Testis (tissue), 3 donors: ENCODE results near the gene AAK1. TPM values are rescaled to one million over a fixed set of nuclear protein-coding genes. Genes with fewer than 3 reads are reported as not detected.

Experiments used
- DNase-seq: peaks from one replicate; pipeline ENCODE4 v3.0.0-alpha.2; 2019
- H3K27ac ChIP-seq, 2 donors: fragments of 200-600 bp; sonication (generic); one replicate each; pipeline ENCODE4 v1.5.1; 2019
- H3K27me3 ChIP-seq: fragments of 200-600 bp; sonication (generic); one replicate; pipeline ENCODE4 v1.5.1; 2019
- H3K36me3 ChIP-seq: fragments of 200-600 bp; sonication (generic); one replicate; pipeline ENCODE4 v1.5.1; 2017; ENCODE audit warnings: low read depth; ENCODE audit errors: missing control alignments
- H3K4me1 ChIP-seq: fragments of 200-600 bp; sonication (generic); one replicate; pipeline ENCODE4 v1.5.1; 2019
- H3K4me3 ChIP-seq, 2 donors: fragments of 200-600 bp; sonication (generic); one replicate each; pipeline ENCODE4 v1.5.1; 2017 to 2019
- H3K9me3 ChIP-seq: fragments of 200-600 bp; sonication (generic); one replicate; pipeline ENCODE4 v1.5.1; 2017
- CTCF ChIP-seq, 3 experiments: fragments of 450-650 bp in 2 of 3; fragments of 200-600 bp in 1 of 3; sonication (generic) in 1 of 3; IDR thresholded peaks; one replicate each; pipeline ENCODE4 v1.5.1; 2016 to 2019; ENCODE audit warnings: antibody characterized with exemption in 3 of 3, mild to moderate bottlenecking in 2 of 3, moderate library complexity in 1 of 3
- POLR2A ChIP-seq: fragments of 450-650 bp; IDR thresholded peaks from one replicate; pipeline ENCODE4 v1.6.1; 2017; ENCODE audit warnings: antibody characterized with exemption, mild to moderate bottlenecking, moderate library complexity
- WGBS, 2 donors: methylation state at CpG; one replicate each; pipeline ENCODE4 v1.1.5; 2018; 5-methylcytosine and 5-hydroxymethylcytosine counted together
- intact Hi-C: fragments of 100-400 bp; cut with DNase I; formaldehyde crosslinking; loops from one replicate; pipeline ENCODE4 v1.15.1; 2023; ENCODE audit warnings: low total_unique reads
- polyA plus RNA-seq: library from polyadenylated mRNA; stranded (reverse); fragments of 350-450 nt; fragmentation: Illumina TruSeq; extraction: RNeasy Lipid Tissue Mini Kit (QIAGEN cat#74804); gene quantifications from one replicate; pipeline ENCODE4 v1.2.3, GENCODE V29; 2014; ENCODE audit warnings: low read depth, low replicate concordance; ENCODE audit not compliant: insufficient read depth
- total RNA-seq, 2 donors: library from RNA; depleted of rRNA; stranded (reverse); fragments of >200 nt; gene quantifications; one replicate each; pipeline ENCODE4 v1.2.3, GENCODE V29; 2016

The AAK1 gene
- total and polyA plus RNA-seq, 3 donors from 2014 or later, result 20.3 to 62.1 (median 47.9) TPM

- H3K4me3 ChIP-seq, result no peak overlapping the region
- WGBS, 2 donors, result 83 to 84% methylated on average over 3 of the region's 3 CpGs
- no peak for DNase-seq
- H3K27me3 ChIP-seq, result no peaks in the 10 kb centered on the region
- no peak overlapping the region for H3K27ac ChIP-seq
- intact Hi-C loops, result no loop called here
- H3K36me3 ChIP-seq, result no peaks in the 10 kb centered on the region
- TF ChIP-seq POLR2A, result no peak
- TF ChIP-seq CTCF (IDR thresholded peaks at IDR 0.05), result no peak
- no peaks in the 10 kb centered on the region for H3K4me1 ChIP-seq
- H3K9me3 ChIP-seq, result no peaks in the 10 kb centered on the region
These were observed 161.1 kb downstream of the AAK1 start for GRCh38 chr2:69482471-69482870.

GRCh38 chr2:69481421-69481820 is 162.1 kb downstream of the AAK1 start:
- 88 to 96% methylated on average over 1 of the region's 1 CpG for WGBS, 2 donors

GRCh38 chr2:69477627-69478026 is 165.9 kb downstream of the AAK1 start:
- H3K9me3 ChIP-seq, result no peaks in the 10 kb centered on the region
- no peak for TF ChIP-seq POLR2A
- no peaks in the 10 kb centered on the region for H3K27me3 ChIP-seq
- H3K36me3 ChIP-seq, result no peaks in the 10 kb centered on the region
- intact Hi-C loops, result no loop called here
- no peak overlapping the region for H3K4me3 ChIP-seq
- H3K27ac ChIP-seq, result no peak overlapping the region
- 88 to 91% methylated on average over 1 of the region's 1 CpG for WGBS, 2 donors
- no peak for DNase-seq
- H3K4me1 ChIP-seq, result no peaks in the 10 kb centered on the region

More at GRCh38 chr2:69481421-69481820, 162.1 kb downstream of the AAK1 start:
- intact Hi-C loops, result no loop called here
- Histone ChIP-seq H3K27me3 (no peaks in the 10 kb centered on the region), H3K4me3 (no peak overlapping the region), H3K9me3 (no peaks in the 10 kb centered on the region), H3K4me1 (no peaks in the 10 kb centered on the region), H3K36me3 (no peaks in the 10 kb centered on the region), H3K27ac (no peak overlapping the region)
- TF ChIP-seq CTCF (IDR thresholded peaks at IDR 0.05) (no peak), POLR2A (no peak)
- no peak for DNase-seq

GRCh38 chr2:69474688-69475087 is 168.9 kb downstream of the AAK1 start:
- DNase-seq, result no peak
- Histone ChIP-seq H3K4me1 (no peaks in the 10 kb centered on the region), H3K27ac (no peak overlapping the region), H3K27me3 (no peaks in the 10 kb centered on the region), H3K4me3 (no peak overlapping the region), H3K36me3 (no peaks in the 10 kb centered on the region), H3K9me3 (no peaks in the 10 kb centered on the region)
- TF ChIP-seq CTCF (IDR thresholded peaks at IDR 0.05) (no peak), POLR2A (no peak)
- intact Hi-C loops, result no loop called here
- 91% methylated on average over 2 of the region's 2 CpGs for WGBS, 2 donors

- no peaks in the 10 kb centered on the region for H3K27me3 ChIP-seq
- intact Hi-C loops, result no loop called here
- TF ChIP-seq CTCF (IDR thresholded peaks at IDR 0.05), result no peak
- no peak for TF ChIP-seq POLR2A
- H3K4me1 ChIP-seq, result no peaks in the 10 kb centered on the region
- no peaks in the 10 kb centered on the region for H3K36me3 ChIP-seq
- no peak overlapping the region for H3K27ac ChIP-seq
- H3K4me3 ChIP-seq, result no peak overlapping the region
- WGBS, 2 donors, result 90 to 92% methylated on average over 2 of the region's 2 CpGs
- no peak for DNase-seq
- H3K9me3 ChIP-seq, result no peaks in the 10 kb centered on the region
These were observed 171.7 kb downstream of the AAK1 start for GRCh38 chr2:69471793-69472192.
